ENCODE data around the gene CEP112. TPM values are rescaled to one million over a fixed set of nuclear protein-coding genes. Genes with fewer than 3 reads are reported as not detected.
A peak's percentile ranks its signal among the peaks of the same experiment; 100 is the strongest.

CEP112 gene
- total and polyA plus RNA-seq, 2 donors (not counting 3 experiments of a cell fraction or from before 2014, with no cell fraction given): 1.5 to 25.3 TPM

DNA sequence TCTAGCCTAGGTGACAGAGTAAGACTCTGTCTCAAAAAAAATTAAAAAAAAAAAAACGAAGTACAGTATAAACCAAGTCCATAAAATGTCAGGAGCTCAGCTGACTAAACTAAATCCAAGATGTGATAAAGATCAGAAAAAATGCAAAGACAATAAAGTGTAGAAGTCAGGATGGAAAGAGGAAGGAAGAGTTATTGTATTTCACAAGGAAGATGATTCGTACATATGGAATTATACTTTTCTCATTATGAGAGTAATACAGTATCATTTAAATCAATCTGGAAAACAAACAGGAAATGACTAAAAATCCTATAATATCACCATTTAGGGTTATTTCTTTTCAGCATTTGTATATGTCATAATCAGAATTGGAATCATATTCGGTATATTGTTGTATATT, 48.7 kb upstream of the CEP112 start:
- no peaks in the 10 kb centered on the region for H3K9me3 ChIP-seq (replicated peaks; ENCODE audit: control insufficient read depth, insufficient read depth, low read length)
- POLR2A ChIA-PET: no interaction called here
- peak overlapping the region; percentile 89 for H3K4me2 ChIP-seq (ENCODE audit: insufficient read depth, low read length)
- H3K27me3 ChIP-seq (ENCODE audit: control insufficient read depth in 2 of 2, insufficient read depth in 2 of 2, low read length in 2 of 2): no peaks in the 10 kb centered on the region
- FAIRE-seq (peak; percentile 55), DNase-seq (ENCODE audit: low read depth, low spot score) (peak; percentile 49)
- no peak overlapping the region for H3K9ac ChIP-seq (replicated peaks; ENCODE audit: extremely low read depth, insufficient read depth, low read length)
- intact Hi-C loops (cut with micrococcal nuclease): no loop called here
- no peak overlapping the region for H3K27ac ChIP-seq (ENCODE audit: insufficient read depth, low read depth, low read length)
- H3K36me3 ChIP-seq (ENCODE audit: control insufficient read depth in 2 of 2, extremely low read depth in 1 of 2, insufficient read depth in 2 of 2, low read length in 2 of 2): no peaks in the 10 kb centered on the region
- peak; percentile 46 for TF ChIP-seq JUN (IDR thresholded peaks at IDR 0.05; ENCODE audit: borderline replicate concordance, insufficient read depth, insufficient read length, low read depth)
- TF ChIP-seq GATA2 (IDR thresholded peaks at IDR 0.05; ENCODE audit: insufficient read depth, insufficient read length, low read depth, low read length): peak; percentile 86
- TF ChIP-seq FOS (IDR thresholded peaks at IDR 0.05; ENCODE audit: borderline replicate concordance, insufficient read depth, low read length): peak; percentile 67
- TF ChIP-seq MYC (IDR thresholded peaks at IDR 0.05; ENCODE audit: low read depth, low read length): no peak
- H4K20me1 ChIP-seq (replicated peaks; ENCODE audit: control insufficient read depth, extremely low read depth, insufficient read depth, low read length): no peaks in the 10 kb centered on the region
- dilution Hi-C loops (cut with MboI; ENCODE audit: extremely low pct_ligation_motif_present, low sequenced_read_pairs): no loop called here
- no peak overlapping the region for H2AFZ ChIP-seq (ENCODE audit: low read depth, low read length)
- BruUV-seq (replicated peaks): no TSS peak
- H3K4me3 ChIP-seq (replicated peaks in 1 of 3; ENCODE audit: insufficient read depth in 1 of 3, low read depth in 1 of 3, low read length in 3 of 3): no peak overlapping the region
- peaks cover 19% of the 10 kb centered on the region for H3K4me1 ChIP-seq (ENCODE audit: control insufficient read depth, extremely low read depth, insufficient read depth, low read length)
- H3K9me1 ChIP-seq (replicated peaks; ENCODE audit: control insufficient read depth, extremely low read depth, insufficient read depth, low read length): peaks cover 2% of the 10 kb centered on the region
- H3K79me2 ChIP-seq (ENCODE audit: control insufficient read depth, insufficient read depth, low read length): no peaks in the 10 kb centered on the region
- CTCF ChIA-PET: interaction anchor here (0.5 to 1.6 kb wide), 4 partner anchors 10 to 1103 kb away, joined by 3 to 5 read pairs (median 4); partner anchors contain the start of gene RGS9

DNA sequence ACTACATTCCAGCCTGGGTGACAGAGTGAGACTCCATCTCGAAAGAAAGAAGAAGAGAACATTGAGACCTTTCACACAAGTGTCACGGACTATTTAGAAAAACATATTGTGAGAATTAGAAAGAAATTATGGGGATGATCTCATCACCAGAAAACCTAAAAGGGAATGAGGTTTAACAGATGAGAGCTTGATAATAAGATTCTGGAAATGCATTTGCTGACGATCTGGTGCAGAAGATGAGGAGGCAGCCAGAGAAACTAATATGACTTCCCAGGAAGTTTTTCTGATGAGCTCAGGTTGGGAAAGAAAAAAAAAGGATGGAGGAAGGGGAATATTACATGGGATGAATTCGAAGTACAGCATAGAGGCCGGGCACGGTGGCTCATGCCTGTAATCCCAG, 48.1 kb upstream of the CEP112 start:
- ChIA-PET POLR2A (no interaction called here), CTCF (interaction anchor here (0.9 to 1.6 kb wide), 3 partner anchors 10 to 41 kb away, joined by 3 to 5 read pairs (median 5); no protein-coding TSS in a partner anchor)
- peak overlapping the region; percentile 89 for H3K4me2 ChIP-seq (ENCODE audit: insufficient read depth, low read length)
- TF ChIP-seq POLR2AphosphoS5 (IDR thresholded peaks at IDR 0.05; ENCODE audit: insufficient read depth, low read depth, low read length): no peak
- no peak for TF ChIP-seq GATA2 (IDR thresholded peaks at IDR 0.05; ENCODE audit: insufficient read depth, insufficient read length, low read depth, low read length)
- TF ChIP-seq, protein P1, sequence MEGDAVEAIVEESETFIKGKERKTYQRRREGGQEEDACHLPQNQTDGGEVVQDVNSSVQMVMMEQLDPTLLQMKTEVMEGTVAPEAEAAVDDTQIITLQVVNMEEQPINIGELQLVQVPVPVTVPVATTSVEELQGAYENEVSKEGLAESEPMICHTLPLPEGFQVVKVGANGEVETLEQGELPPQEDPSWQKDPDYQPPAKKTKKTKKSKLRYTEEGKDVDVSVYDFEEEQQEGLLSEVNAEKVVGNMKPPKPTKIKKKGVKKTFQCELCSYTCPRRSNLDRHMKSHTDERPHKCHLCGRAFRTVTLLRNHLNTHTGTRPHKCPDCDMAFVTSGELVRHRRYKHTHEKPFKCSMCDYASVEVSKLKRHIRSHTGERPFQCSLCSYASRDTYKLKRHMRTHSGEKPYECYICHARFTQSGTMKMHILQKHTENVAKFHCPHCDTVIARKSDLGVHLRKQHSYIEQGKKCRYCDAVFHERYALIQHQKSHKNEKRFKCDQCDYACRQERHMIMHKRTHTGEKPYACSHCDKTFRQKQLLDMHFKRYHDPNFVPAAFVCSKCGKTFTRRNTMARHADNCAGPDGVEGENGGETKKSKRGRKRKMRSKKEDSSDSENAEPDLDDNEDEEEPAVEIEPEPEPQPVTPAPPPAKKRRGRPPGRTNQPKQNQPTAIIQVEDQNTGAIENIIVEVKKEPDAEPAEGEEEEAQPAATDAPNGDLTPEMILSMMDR (IDR thresholded peaks at IDR 0.05; ENCODE audit: extremely low read depth in 1 of 2, insufficient read depth in 1 of 2, low read depth in 1 of 2, low read length in 2 of 2): no peak
- TF ChIP-seq MYC (IDR thresholded peaks at IDR 0.05; ENCODE audit: low read depth, low read length): no peak
- no peak for TF ChIP-seq JUN (IDR thresholded peaks at IDR 0.05; ENCODE audit: borderline replicate concordance, insufficient read depth, insufficient read length, low read depth)
- no peak for TF ChIP-seq EZH2 (IDR thresholded peaks at IDR 0.05; ENCODE audit: borderline replicate concordance, low read depth, low read length, severe bottlenecking)
- TF ChIP-seq POLR2A (IDR thresholded peaks at IDR 0.05; ENCODE audit: low read depth, low read length): no peak
- TF ChIP-seq, protein P2, sequence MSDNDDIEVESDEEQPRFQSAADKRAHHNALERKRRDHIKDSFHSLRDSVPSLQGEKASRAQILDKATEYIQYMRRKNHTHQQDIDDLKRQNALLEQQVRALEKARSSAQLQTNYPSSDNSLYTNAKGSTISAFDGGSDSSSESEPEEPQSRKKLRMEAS (IDR thresholded peaks at IDR 0.05; ENCODE audit: insufficient read depth, insufficient read length): no peak
- TF ChIP-seq FOS (IDR thresholded peaks at IDR 0.05; ENCODE audit: borderline replicate concordance, insufficient read depth, low read length): no peak
- no peak for FAIRE-seq
- peaks cover 19% of the 10 kb centered on the region for H3K4me1 ChIP-seq (ENCODE audit: control insufficient read depth, extremely low read depth, insufficient read depth, low read length)
- H3K36me3 ChIP-seq (ENCODE audit: control insufficient read depth in 2 of 2, extremely low read depth in 1 of 2, insufficient read depth in 2 of 2, low read length in 2 of 2): no peaks in the 10 kb centered on the region
- intact Hi-C loops (cut with micrococcal nuclease): no loop called here
- no peak overlapping the region for H3K27ac ChIP-seq (ENCODE audit: insufficient read depth, low read depth, low read length)
- BruUV-seq (replicated peaks): no TSS peak
- no peaks in the 10 kb centered on the region for H3K9me3 ChIP-seq (replicated peaks; ENCODE audit: control insufficient read depth, insufficient read depth, low read length)
- dilution Hi-C loops (cut with MboI; ENCODE audit: extremely low pct_ligation_motif_present, low sequenced_read_pairs): no loop called here
- no peak for DNase-seq (ENCODE audit: low read depth, low spot score)
- H3K79me2 ChIP-seq (ENCODE audit: control insufficient read depth, insufficient read depth, low read length): no peaks in the 10 kb centered on the region
- H3K4me3 ChIP-seq (replicated peaks in 1 of 3; ENCODE audit: insufficient read depth in 1 of 3, low read depth in 1 of 3, low read length in 3 of 3): no peak overlapping the region
- no peaks in the 10 kb centered on the region for H3K27me3 ChIP-seq (ENCODE audit: control insufficient read depth in 2 of 2, insufficient read depth in 2 of 2, low read length in 2 of 2)
- H3K9me1 ChIP-seq (replicated peaks; ENCODE audit: control insufficient read depth, extremely low read depth, insufficient read depth, low read length): peaks cover 2% of the 10 kb centered on the region
- no peak overlapping the region for H3K9ac ChIP-seq (replicated peaks; ENCODE audit: extremely low read depth, insufficient read depth, low read length)
- no peak overlapping the region for H2AFZ ChIP-seq (ENCODE audit: low read depth, low read length)
- H4K20me1 ChIP-seq (replicated peaks; ENCODE audit: control insufficient read depth, extremely low read depth, insufficient read depth, low read length): no peaks in the 10 kb centered on the region

Measured in endothelial cell of umbilical vein (primary cell).